HL-60 (cell line): ENCODE measurements around the gene RNASE4.
"Not testable (repeated sequence)": the region's sequence is repeated elsewhere in the genome, so short reads cannot be mapped to it uniquely, and the experiment has no call there.

Experiments used
- DNase-seq, 2 experiments: peaks; one replicate each; pipeline ENCODE4 v3.0.0-alpha.2; 2010 to 2020; ENCODE audit warnings: low read depth in 1 of 2, low spot score in 1 of 2
- H3K27ac ChIP-seq: fragments of 250-450 bp; sonication (Bioruptor Pico); replicated peaks from 2 replicates; pipeline ENCODE4 v1.5.1; 2020; ENCODE audit warnings: mild to moderate bottlenecking, moderate library complexity
- H3K27me3 ChIP-seq: fragments of 250-450 bp; sonication (Bioruptor Pico); 2 replicates; pipeline ENCODE4 v1.5.1; 2021; ENCODE audit warnings: mild to moderate bottlenecking, moderate library complexity; ENCODE audit not compliant: insufficient read depth, poor library complexity, severe bottlenecking
- H3K4me3 ChIP-seq: replicated peaks from 2 replicates; pipeline ENCODE4 v1.5.1; 2011; ENCODE audit warnings: mild to moderate bottlenecking, control low read depth, low read length; ENCODE audit not compliant: insufficient read depth
- GABPA ChIP-seq: IDR thresholded peaks from 2 replicates; pipeline ENCODE4 v1.6.1; 2012; ENCODE audit warnings: low read depth
- POLR2AphosphoS5 ChIP-seq: IDR thresholded peaks from 2 replicates; pipeline ENCODE4 v1.6.1; 2012; ENCODE audit warnings: low read depth
- SPI1 ChIP-seq: IDR thresholded peaks from 2 replicates; pipeline ENCODE4 v1.6.1; 2012; ENCODE audit warnings: low read depth, mild to moderate bottlenecking, borderline replicate concordance
- TF ChIP-seq, protein P1 (sequence below): IDR thresholded peaks from one replicate; pipeline ENCODE4 v1.5.1; 2011; ENCODE audit warnings: low read length, control low read depth, inconsistent platforms; ENCODE audit not compliant: insufficient read depth
- TF ChIP-seq, protein P2 (sequence below): IDR thresholded peaks from 2 replicates; pipeline ENCODE4 v1.6.1; 2012; ENCODE audit warnings: low read depth; ENCODE audit not compliant: insufficient replicate concordance

The RNASE4 gene

DNA sequence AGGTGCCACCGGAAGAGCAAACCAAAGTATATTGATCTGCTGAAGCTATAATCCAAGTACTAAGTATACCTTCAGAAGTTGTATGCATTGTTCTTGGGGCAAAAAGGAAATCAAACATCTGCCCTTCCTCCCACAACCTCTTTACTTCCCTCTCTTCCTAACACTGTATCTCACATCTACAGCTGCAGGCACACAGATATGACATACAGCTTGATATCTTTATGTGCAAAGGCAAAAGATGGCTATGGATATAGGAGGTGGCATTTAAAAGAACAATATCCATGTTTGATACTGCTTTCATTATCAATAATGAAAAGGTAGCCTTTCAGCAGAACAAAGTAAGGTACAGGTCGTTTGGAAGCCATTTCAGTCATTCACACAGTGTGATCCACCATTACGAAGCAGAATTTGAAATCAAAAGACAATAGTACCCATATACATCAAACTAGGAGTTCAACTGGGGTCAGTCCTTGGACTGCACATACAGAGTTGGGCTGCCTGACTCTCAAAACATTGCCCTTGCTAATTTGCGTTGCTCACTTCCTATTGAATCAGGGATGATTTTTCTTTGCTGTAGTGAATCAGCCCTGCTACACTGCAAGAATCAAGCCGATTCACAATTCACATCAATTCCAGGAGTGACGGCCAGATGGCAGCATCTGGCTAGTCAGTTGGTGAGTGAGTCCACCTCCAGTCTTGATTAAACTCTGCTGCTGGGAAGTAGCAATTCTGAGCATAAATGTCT lies 13.1 kb downstream of the RNASE4 start:
- peak in 1 of 2 experiments; percentile 72 for DNase-seq
- Histone ChIP-seq H3K4me3 (no peak overlapping the region), H3K27ac (no peak overlapping the region), H3K27me3 (no peaks in the 10 kb centered on the region)
- TF ChIP-seq, protein P1, sequence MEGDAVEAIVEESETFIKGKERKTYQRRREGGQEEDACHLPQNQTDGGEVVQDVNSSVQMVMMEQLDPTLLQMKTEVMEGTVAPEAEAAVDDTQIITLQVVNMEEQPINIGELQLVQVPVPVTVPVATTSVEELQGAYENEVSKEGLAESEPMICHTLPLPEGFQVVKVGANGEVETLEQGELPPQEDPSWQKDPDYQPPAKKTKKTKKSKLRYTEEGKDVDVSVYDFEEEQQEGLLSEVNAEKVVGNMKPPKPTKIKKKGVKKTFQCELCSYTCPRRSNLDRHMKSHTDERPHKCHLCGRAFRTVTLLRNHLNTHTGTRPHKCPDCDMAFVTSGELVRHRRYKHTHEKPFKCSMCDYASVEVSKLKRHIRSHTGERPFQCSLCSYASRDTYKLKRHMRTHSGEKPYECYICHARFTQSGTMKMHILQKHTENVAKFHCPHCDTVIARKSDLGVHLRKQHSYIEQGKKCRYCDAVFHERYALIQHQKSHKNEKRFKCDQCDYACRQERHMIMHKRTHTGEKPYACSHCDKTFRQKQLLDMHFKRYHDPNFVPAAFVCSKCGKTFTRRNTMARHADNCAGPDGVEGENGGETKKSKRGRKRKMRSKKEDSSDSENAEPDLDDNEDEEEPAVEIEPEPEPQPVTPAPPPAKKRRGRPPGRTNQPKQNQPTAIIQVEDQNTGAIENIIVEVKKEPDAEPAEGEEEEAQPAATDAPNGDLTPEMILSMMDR: peak; percentile 81
- TF ChIP-seq POLR2AphosphoS5 (no peak), GABPA (no peak), SPI1 (0 out of 2 replicates have a peak, but pooled peaks have one; percentile 1)
- TF ChIP-seq, protein P2, sequence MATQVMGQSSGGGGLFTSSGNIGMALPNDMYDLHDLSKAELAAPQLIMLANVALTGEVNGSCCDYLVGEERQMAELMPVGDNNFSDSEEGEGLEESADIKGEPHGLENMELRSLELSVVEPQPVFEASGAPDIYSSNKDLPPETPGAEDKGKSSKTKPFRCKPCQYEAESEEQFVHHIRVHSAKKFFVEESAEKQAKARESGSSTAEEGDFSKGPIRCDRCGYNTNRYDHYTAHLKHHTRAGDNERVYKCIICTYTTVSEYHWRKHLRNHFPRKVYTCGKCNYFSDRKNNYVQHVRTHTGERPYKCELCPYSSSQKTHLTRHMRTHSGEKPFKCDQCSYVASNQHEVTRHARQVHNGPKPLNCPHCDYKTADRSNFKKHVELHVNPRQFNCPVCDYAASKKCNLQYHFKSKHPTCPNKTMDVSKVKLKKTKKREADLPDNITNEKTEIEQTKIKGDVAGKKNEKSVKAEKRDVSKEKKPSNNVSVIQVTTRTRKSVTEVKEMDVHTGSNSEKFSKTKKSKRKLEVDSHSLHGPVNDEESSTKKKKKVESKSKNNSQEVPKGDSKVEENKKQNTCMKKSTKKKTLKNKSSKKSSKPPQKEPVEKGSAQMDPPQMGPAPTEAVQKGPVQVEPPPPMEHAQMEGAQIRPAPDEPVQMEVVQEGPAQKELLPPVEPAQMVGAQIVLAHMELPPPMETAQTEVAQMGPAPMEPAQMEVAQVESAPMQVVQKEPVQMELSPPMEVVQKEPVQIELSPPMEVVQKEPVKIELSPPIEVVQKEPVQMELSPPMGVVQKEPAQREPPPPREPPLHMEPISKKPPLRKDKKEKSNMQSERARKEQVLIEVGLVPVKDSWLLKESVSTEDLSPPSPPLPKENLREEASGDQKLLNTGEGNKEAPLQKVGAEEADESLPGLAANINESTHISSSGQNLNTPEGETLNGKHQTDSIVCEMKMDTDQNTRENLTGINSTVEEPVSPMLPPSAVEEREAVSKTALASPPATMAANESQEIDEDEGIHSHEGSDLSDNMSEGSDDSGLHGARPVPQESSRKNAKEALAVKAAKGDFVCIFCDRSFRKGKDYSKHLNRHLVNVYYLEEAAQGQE: no peak

DNA sequence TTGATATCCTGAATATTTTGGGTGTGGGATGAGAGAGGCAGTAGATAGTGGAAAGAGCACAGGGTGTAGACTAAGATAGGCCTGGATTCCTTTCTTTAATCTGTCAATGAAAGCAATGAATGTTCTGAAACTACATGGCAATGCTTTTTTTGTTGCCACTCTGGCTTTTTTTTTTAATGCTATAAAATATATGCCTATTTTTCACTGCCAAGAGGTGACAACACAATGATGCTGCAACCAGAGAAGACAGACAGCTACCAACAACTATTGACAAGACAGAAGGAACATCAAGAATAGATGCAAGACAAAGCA lies 13.6 kb downstream of the RNASE4 start:
- no peaks in the 10 kb centered on the region for H3K27me3 ChIP-seq
- H3K4me3 ChIP-seq: no peak overlapping the region
- no peak overlapping the region for H3K27ac ChIP-seq
- TF ChIP-seq POLR2AphosphoS5 (no peak), GABPA (no peak)
- DNase-seq: no peak

DNA sequence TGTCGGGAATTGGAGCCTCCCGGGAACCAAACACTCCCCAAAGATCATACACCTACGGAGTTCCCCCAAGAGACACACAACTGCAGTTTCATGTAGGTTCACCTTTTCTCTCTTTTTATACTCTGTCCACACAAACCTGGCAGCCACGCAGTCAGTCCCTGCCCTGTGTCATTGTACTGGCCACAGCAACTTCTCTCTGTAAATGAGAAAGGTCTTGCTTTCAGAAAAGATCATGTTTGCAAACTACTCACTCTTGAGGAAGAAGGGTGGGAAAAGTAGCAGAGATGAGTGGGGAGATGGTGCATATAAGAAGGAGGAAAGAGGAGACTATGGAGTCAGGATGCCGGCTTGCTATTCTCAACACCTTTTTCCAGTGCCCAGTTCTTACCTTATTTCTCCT lies 14.6 kb downstream of the RNASE4 start:
- H3K27ac ChIP-seq: no peak overlapping the region
- H3K4me3 ChIP-seq: no peak overlapping the region
- TF ChIP-seq GABPA (no peak), SPI1 (no peak), POLR2AphosphoS5 (no peak)
- TF ChIP-seq, protein P2: no peak
- TF ChIP-seq, protein P1: no peak
- DNase-seq: no peak
- no peaks in the 10 kb centered on the region for H3K27me3 ChIP-seq

DNA sequence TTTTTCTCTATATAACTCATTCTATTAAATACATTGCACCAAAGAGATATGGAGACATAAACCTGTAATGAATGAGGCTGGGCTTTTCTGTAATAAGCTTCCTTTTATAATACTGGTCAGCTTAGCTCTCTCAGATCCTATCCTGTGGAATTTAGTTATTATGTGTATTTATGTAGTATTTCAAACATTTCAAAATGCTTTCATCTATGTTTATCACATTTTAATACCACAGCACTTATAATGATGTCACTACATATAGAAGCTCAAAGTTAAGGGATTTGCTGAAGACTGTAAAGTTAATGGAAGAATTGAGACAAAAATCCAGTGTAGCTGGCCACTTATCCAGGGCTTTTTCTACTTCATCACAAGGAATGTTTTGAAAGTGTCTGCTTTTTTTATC lies 15.6 kb downstream of the RNASE4 start:
- no peak for DNase-seq
- no peaks in the 10 kb centered on the region for H3K27me3 ChIP-seq
- TF ChIP-seq, protein P2: no peak
- TF ChIP-seq, protein P1: no peak
- TF ChIP-seq POLR2AphosphoS5 (no peak), GABPA (no peak), SPI1 (no peak)
- H3K27ac ChIP-seq: no peak overlapping the region
- no peak overlapping the region for H3K4me3 ChIP-seq

DNA sequence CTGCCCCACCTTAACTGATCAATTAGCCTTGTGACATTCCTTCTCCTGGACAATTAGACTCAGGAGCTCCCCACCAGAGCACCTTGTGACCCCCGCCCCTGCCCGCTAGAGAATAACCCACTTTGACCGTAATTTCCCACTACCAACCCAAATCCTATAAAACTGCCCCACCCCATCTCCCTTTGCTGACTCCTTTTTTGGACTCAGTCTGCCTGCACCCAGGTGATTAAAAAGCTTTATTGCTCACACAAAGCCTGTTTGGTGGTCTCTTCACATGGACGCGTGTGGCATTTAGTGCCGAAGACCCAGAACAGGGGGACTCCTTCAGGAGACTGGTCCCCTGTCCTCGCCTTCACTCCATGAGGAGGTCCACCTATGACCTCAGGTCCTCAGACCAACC lies 16.6 kb downstream of the RNASE4 start:
- H3K4me3 ChIP-seq, H3K27ac ChIP-seq, H3K27me3 ChIP-seq, DNase-seq: not testable (repeated sequence)
